ENCODE data around the gene PNLIPRP2.

GRCh38 chr10:116596062-116596461 is 24.7 kb upstream of the PNLIPRP2 start:
- no peak for TF ChIP-seq PRDM15 (CRISPR knock-in tag; IDR thresholded peaks at IDR 0.05)
- TF ChIP-seq CTCF (IDR thresholded peaks at IDR 0.05), result no peak
- TF ChIP-seq ZBTB21 (CRISPR knock-in tag; IDR thresholded peaks at IDR 0.05; ENCODE audit: borderline replicate concordance), result no peak
- TF ChIP-seq USF1 (CRISPR knock-in tag; IDR thresholded peaks at IDR 0.05), result no peak
- no peak for TF ChIP-seq STAT6 (CRISPR knock-in tag; conservative IDR thresholded peaks at IDR 0.05; ENCODE audit: low read depth)
- no peak for TF ChIP-seq TEAD4 (CRISPR knock-in tag; IDR thresholded peaks at IDR 0.05)
- TF ChIP-seq ATF1 (CRISPR knock-in tag; IDR thresholded peaks at IDR 0.05), result no peak
- no peak for TF ChIP-seq ZNF138 (CRISPR knock-in tag; conservative IDR thresholded peaks at IDR 0.05)
